HG03060 (cell line): ENCODE measurements around the gene KIFC3.
"Not testable (repeated sequence)": the region's sequence is repeated elsewhere in the genome, so short reads cannot be mapped to it uniquely, and the experiment has no call there.

Experiments
- ATAC-seq: cut with Tn5 transposase; IDR thresholded peaks from one replicate; pipeline ENCODE4 v1.9.1; 2021; ENCODE audit warnings: low read depth, moderate number of reproducible peaks; ENCODE audit not compliant: unreplicated experiment

KIFC3 gene

DNA sequence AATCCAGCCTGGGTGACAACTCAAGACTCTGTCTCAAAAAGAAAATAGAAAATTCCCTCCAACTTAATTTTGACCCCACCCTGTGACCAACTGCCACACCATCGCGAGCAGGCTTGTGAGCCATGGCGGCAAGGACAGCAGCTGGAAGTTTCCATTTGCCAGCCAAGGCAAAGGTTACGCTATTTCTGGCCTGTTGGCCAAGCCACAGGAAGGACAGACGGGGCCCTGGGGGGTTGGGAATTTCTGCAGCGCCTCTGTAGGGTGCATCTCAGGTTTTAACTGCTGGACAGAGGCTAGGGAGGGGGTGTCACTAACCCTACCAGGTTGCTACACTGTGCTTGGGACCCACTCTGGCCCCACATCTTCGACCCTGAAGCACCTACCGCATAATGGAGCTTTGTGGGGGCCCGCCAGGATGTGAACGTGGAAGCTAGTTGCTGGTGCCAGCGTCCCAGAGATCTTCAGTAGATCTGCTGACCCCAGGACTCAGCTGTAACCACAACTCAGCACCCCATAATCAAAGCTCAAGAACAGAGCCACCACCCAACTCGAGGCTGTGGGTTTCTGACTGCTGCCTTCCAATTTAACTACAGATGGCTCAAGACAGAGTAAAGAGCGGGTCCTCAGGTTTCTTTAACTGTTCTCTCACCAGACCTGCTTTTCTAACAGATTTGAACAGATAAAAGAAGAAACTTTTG is 10.9 kb downstream of the KIFC3 start:
- no peak for ATAC-seq

GRCh38 chr16:57788951-57789350 is 13.3 kb downstream of the KIFC3 start:
- no peak for ATAC-seq

GRCh38 chr16:57788252-57788841 is 13.9 kb downstream of the KIFC3 start:
- ATAC-seq = no peak

GRCh38 chr16:57787519-57787905 is 14.8 kb downstream of the KIFC3 start:
- ATAC-seq = no peak

- no peak for ATAC-seq
Measured at GRCh38 chr16:57786632-57787518, 15.4 kb downstream of the KIFC3 start.

- ATAC-seq = no peak
Measured at GRCh38 chr16:57785924-57786323, 16.4 kb downstream of the KIFC3 start.

GRCh38 chr16:57785385-57785784 is 16.9 kb downstream of the KIFC3 start:
- no peak for ATAC-seq

GRCh38 chr16:57784334-57784733 is 18.0 kb downstream of the KIFC3 start:
- ATAC-seq = no peak

DNA sequence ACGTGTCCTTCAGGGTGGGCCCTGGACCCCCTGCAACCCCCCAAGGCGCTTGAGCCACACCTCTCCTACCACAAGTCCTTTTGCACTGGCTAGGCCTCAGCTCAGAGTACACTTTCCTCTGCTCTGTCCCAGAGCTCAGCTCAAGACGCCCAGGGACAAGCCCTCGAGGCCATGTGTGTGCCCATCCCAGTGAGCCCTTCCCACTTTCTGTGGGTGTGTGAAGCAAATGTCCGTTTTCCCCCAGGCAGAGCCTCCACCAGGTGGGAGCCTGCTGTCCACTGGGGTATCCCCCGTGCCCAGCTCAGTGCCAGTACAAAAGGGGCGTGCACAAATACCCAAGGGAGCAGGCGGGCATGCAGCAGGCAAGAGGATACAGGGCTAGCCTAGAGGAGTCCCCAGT is 18.4 kb downstream of the KIFC3 start:
- no peak for ATAC-seq

- ATAC-seq = no peak
Measured at GRCh38 chr16:57783116-57783515, 19.2 kb downstream of the KIFC3 start.

DNA sequence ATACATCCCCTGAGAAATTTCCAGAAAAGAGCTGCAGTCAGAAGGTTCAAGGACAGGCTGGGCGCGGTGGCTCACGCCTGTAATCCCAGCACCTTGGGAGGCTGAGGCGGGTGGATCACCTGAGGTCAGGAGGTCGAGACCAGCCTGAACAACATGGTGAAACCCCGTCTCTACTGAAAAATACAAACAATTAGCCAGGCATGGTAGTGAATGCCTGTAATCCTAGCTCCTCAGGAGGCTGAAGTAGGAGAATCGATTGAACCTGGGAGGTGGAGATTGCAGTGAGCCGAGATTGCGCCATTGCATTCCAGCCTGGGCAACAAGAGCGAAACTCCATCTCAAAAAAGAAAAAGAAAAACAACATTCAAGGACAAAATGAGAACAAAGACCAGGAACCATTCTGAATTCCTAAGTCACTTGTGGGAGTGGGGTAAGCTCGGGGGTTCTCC is 19.7 kb downstream of the KIFC3 start:
- ATAC-seq = not testable (repeated sequence)

GRCh38 chr16:57781741-57782606 is 20.3 kb downstream of the KIFC3 start:
- no peak for ATAC-seq

GRCh38 chr16:57781349-57781740 is 20.9 kb downstream of the KIFC3 start:
- ATAC-seq = no peak

- not testable (repeated sequence) for ATAC-seq
Measured at GRCh38 chr16:57779836-57780235, 22.5 kb downstream of the KIFC3 start.

- no peak for ATAC-seq
Measured at GRCh38 chr16:57778658-57779057, 23.6 kb downstream of the KIFC3 start.

DNA sequence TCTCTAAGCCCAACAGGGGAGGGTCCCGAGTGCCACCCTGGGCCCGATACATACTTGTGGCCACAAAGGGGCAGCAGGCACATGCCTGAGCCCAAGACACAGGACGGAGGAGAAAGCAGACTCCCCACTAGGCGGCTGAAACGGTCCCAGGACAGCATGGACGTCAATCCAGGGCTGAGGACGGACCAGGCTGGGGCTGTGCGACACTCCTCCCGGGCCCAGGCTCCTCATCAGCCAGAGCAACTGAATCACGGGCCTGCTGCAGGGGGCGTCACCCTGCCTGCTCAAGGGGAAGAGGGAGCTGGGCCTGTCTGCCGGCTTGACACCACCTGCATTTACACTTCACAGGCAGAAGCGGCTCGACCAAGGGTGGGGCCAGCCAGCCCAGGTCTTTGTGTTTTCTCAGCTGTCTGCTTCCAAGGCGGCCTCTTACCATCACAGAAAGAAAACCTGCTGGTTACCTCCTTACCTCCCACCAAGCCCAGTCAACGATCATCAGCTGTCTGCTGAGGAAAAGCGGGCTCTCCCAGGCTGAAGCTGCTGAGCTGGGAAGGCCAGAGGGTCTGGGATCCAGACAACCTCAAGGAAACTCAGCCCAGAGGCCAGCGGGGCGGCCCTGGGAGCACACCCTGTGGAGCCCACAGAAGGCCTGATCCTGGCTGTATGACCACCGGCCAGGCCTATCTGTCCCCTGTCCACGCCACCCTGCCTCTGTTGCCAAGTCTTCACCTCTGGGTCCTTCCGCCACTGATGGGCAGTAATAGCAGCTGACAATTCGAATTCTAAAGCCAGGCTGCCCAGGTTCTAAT is 26.4 kb downstream of the KIFC3 start:
- no peak for ATAC-seq

DNA sequence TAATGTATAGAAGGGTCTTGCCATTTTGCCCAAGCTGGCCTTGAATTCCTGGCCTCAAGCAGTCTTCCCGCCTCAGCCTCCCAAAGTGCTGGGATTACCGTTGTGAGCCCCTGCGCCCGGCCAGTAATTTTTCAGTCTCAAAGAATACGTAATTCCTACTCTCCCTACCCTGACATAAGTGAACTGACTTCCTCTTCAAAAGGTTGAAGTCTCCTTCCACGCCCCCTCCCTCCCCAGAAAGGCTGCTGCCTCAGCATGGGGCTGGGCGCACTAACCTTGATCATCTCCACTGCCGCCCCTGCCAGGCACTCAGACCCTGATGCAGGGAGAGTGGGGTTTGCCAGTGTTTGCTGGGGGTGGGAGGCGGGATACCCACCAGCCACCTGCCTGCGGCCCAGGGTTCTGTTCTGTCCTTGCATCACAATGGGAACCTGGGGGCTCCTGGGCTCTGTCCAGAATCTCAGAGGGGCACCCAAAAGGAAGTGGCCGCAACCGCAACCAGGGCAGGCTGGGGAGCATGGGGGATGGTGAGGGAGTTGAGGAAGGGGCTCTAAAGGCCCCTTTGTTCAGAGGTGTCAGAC is 27.5 kb downstream of the KIFC3 start:
- no peak for ATAC-seq

DNA sequence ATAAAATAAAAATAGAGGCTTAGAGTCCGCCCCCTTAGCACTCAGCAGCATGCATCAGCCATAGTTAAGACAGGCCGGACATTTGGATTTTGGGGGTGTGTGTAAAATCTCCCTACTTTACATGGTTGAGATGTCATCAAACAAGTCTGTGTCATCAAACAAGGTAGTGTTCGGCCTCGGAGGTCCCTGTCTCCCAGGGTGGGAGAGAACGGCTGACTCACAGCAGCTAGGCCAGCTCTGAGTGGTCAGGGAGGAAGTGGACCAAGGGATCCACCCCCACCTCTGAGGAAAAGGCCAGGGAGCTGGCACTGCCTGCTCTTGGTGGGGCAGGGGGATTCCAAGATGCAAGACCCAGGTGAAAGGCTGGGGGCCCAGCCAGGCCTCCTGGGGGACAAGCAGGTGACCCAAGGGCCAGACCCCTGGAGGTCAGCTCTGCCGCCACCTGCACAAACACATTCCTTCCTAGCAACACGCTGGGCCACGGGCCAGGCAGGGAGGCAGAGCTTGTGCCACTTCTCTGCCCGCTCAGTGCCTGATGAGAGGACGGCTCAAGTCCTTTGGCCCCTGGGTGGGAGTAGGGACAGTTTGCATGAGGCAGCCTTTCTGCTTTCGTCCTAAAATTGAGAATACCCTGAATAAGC is 28.5 kb downstream of the KIFC3 start:
- ATAC-seq = no peak

DNA sequence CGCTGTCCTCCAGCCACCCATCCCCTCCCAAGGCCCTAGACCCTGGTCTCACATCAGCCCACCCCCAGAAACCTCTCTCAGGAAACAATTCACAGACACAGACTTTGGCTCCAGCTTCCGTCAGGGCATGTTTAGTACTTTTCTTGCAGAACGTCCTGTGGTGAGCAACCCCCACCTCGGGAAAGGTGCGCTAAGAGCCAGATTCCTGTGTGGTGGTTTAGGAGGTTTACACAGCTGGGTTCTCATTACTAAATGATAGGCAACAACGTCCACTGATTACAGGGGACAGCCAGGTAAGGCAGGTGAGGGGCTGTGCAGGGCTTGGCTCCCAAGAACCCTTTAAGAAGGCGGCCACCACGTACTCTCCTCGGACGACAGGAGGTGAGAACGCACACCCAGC is 29.3 kb downstream of the KIFC3 start:
- ATAC-seq = no peak
